Neuronal stem cell (in vitro differentiated cells): Measurements from ENCODE around the gene ODAD3.
A peak's percentile ranks its signal among the peaks of the same experiment; 100 is the strongest.
"Not testable (repeated sequence)": the region's sequence is repeated elsewhere in the genome, so short reads cannot be mapped to it uniquely, and the experiment has no call there.

ENCODE experiments used
- DNase-seq: peaks from one replicate; pipeline ENCODE4 v3.0.0-alpha.2; 2013; ENCODE audit warnings: low spot score
- H2AFZ ChIP-seq: one replicate; pipeline ENCODE4 v1.6.1; 2013; ENCODE audit warnings: mild to moderate bottlenecking, low read length, inconsistent platforms
- H2AK5ac ChIP-seq: 2 replicates; pipeline ENCODE4 v1.6.1; 2013; ENCODE audit warnings: low read depth, mild to moderate bottlenecking, inconsistent platforms, low read length, moderate library complexity, mixed read lengths
- H2BK120ac ChIP-seq: 2 replicates; pipeline ENCODE4 v1.6.1; 2013; ENCODE audit warnings: low read depth, mild to moderate bottlenecking, inconsistent platforms, low read length, moderate library complexity, mixed read lengths
- H2BK12ac ChIP-seq: one replicate; pipeline ENCODE4 v1.6.1; 2013; ENCODE audit warnings: low read length, inconsistent platforms
- H2BK15ac ChIP-seq: 2 replicates; pipeline ENCODE4 v1.6.1; 2013; ENCODE audit warnings: mild to moderate bottlenecking, low read length, inconsistent platforms, mixed read lengths
- H2BK5ac ChIP-seq: one replicate; pipeline ENCODE4 v1.6.1; 2013; ENCODE audit warnings: inconsistent platforms, mild to moderate bottlenecking, low read length, moderate library complexity
- H3K14ac ChIP-seq: one replicate; pipeline ENCODE4 v1.6.1; 2013; ENCODE audit warnings: low read length, inconsistent platforms
- H3K18ac ChIP-seq: 2 replicates; pipeline ENCODE4 v1.6.1; 2013; ENCODE audit warnings: low read length, inconsistent platforms
- H3K23ac ChIP-seq: 2 replicates; pipeline ENCODE4 v1.6.1; 2013; ENCODE audit warnings: low read depth, mild to moderate bottlenecking, mixed read lengths, low read length, inconsistent platforms; ENCODE audit not compliant: poor library complexity
- H3K27ac ChIP-seq: replicated peaks from 3 replicates; pipeline ENCODE4 v1.5.1; 2013; ENCODE audit warnings: low read length, inconsistent platforms
- H3K27me3 ChIP-seq, 3 experiments: 2 replicates each; pipeline ENCODE4 v1.6.1; 2013; ENCODE audit warnings: low read length in 3 of 3, mild to moderate bottlenecking in 2 of 3, inconsistent platforms in 1 of 3, low read depth in 1 of 3, mixed read lengths in 1 of 3, moderate library complexity in 1 of 3; ENCODE audit not compliant: control insufficient read depth in 3 of 3, insufficient read depth in 3 of 3
- H3K36me3 ChIP-seq, 2 donors: replicated peaks in 1 of 2; 2 replicates each; pipeline ENCODE4 v1.6.1; 2013; ENCODE audit warnings: low read length in 2 of 2; ENCODE audit not compliant: control insufficient read depth in 2 of 2, insufficient read depth in 2 of 2
- H3K4ac ChIP-seq: 2 replicates; pipeline ENCODE4 v1.6.1; 2013; ENCODE audit warnings: inconsistent platforms, mild to moderate bottlenecking, low read length, moderate library complexity
- H3K4me1 ChIP-seq, 2 donors: 1 replicate in 1 of 2; 2 replicates in 1 of 2; pipeline ENCODE4 v1.6.1; 2013; ENCODE audit warnings: low read length in 2 of 2, low read depth in 1 of 2; ENCODE audit not compliant: control insufficient read depth in 2 of 2, insufficient read depth in 1 of 2
- H3K4me2 ChIP-seq: one replicate; pipeline ENCODE4 v1.6.1; 2013; ENCODE audit warnings: mild to moderate bottlenecking, low read length, inconsistent platforms; ENCODE audit not compliant: insufficient read depth, poor library complexity, severe bottlenecking
- H3K4me3 ChIP-seq, 2 donors: 2 replicates each; pipeline ENCODE4 v1.5.1; 2013; ENCODE audit warnings: low read length in 2 of 2, mild to moderate bottlenecking in 2 of 2, inconsistent platforms in 1 of 2, moderate library complexity in 1 of 2
- H3K79me1 ChIP-seq: one replicate; pipeline ENCODE4 v1.6.1; 2013; ENCODE audit warnings: low read depth, mild to moderate bottlenecking, inconsistent platforms, low read length, moderate library complexity
- H3K9ac ChIP-seq: one replicate; pipeline ENCODE4 v1.6.1; 2013; ENCODE audit warnings: mild to moderate bottlenecking, low read depth, low read length, inconsistent platforms; ENCODE audit not compliant: poor library complexity
- H3K9me3 ChIP-seq, 2 donors: replicated peaks in 1 of 2; 2 replicates each; pipeline versions ENCODE3 to v1.6.1; 2013; ENCODE audit warnings: low read length in 2 of 2, mild to moderate bottlenecking in 2 of 2, inconsistent platforms in 1 of 2, low read depth in 1 of 2, mixed read lengths in 1 of 2, moderate library complexity in 1 of 2; ENCODE audit not compliant: control insufficient read depth in 2 of 2, insufficient read depth in 1 of 2
- H4K8ac ChIP-seq: one replicate; pipeline ENCODE4 v1.6.1; 2013; ENCODE audit warnings: low read depth, mild to moderate bottlenecking, inconsistent platforms, low read length, moderate library complexity
- H4K91ac ChIP-seq: one replicate; pipeline ENCODE4 v1.6.1; 2013; ENCODE audit warnings: low read length, low read depth, mild to moderate bottlenecking, inconsistent platforms; ENCODE audit not compliant: poor library complexity
- WGBS, 2 donors: extraction: QIAGEN DNeasy Blood & Tissue Kit; methylation state at CpG; one replicate each; pipeline ENCODE4 v1.1.7; 2013; ENCODE audit warnings: missing lambda C conversion rate in 2 of 2, mixed read lengths in 1 of 2; ENCODE audit not compliant: insufficient read length in 2 of 2, insufficient replicate concordance in 1 of 2; ENCODE audit errors: extremely low coverage in 2 of 2; 5-methylcytosine and 5-hydroxymethylcytosine counted together

ODAD3 gene

DNA sequence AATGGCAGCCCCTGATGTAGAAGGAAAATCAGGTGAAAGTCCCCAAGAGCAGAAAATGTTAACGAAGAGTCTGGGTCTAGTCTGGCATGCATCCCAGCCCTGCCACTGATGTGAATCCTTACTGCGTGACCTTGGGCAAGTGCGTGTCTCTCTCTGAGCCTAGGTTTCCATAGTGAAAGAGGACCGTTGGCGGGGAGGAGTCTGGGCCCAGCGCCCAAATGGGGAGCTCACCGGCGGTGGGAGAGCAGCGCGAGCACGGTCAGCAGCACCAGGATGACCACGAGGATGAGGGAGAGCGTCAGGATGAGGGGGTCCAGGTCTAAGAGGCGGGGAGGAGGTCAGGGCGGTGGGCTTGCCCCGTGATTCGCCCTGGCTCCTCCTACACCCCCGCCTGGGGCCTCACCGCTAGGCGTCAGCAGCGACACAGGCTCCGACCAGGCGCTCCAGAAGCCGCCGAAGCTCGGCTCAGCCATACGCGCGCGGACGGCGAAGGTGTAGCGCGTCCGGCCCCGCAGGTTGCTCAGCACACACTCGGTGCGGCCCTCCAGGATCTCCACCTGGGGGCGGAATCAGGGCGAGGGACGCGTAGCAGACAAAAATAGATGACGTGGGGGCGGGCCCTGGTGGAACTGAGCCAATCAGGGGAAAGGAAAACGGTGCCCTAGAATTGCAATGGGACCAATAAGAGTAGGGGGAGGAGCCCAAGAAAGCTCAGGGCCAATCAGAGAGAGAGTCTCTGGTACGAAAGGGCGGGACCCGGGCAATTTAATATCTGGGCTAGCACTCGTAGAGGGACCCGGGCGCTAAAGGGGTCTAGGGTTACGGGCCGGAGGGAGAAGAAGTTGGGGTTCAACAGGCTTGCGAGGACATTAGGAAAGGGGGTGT lies 54.0 kb downstream of the ODAD3 start:
- WGBS, 2 donors: no CpG with 5 or more reads among the region's 54 CpGs
- DNase-seq: peak; percentile 97
- Histone ChIP-seq H4K8ac (peak overlapping the region; percentile 45), H3K27ac (peak overlapping the region; percentile 89), H2AK5ac (peak overlapping the region; percentile 19), H3K27me3 (peaks cover 8 to 22% (median 8%) of the 10 kb centered on the region in 3 experiments), H3K4me1 (peaks cover 8 to 12% of the 10 kb centered on the region in 2 donors), H3K4me2 (peak overlapping the region; percentile 89), H3K14ac (peak overlapping the region; percentile 90), H2BK120ac (peak overlapping the region; percentile 94), H2BK5ac (peak overlapping the region; percentile 83), H4K91ac (no peak overlapping the region), H3K9ac (peak overlapping the region; percentile 92), H2AFZ (peak overlapping the region; percentile 87), H3K4me3 (peak overlapping the region; percentile 65 to 82), H3K23ac (peak overlapping the region; percentile 87), H3K9me3 (peaks cover 0 to 1% of the 10 kb centered on the region in 2 donors), H2BK15ac (peak overlapping the region; percentile 77), H3K79me1 (peaks cover 3% of the 10 kb centered on the region), H3K4ac (peak overlapping the region; percentile 92), H2BK12ac (no peak overlapping the region), H3K36me3 (peaks cover 0 to 15% of the 10 kb centered on the region in 2 donors), H3K18ac (peak overlapping the region; percentile 98)

DNA sequence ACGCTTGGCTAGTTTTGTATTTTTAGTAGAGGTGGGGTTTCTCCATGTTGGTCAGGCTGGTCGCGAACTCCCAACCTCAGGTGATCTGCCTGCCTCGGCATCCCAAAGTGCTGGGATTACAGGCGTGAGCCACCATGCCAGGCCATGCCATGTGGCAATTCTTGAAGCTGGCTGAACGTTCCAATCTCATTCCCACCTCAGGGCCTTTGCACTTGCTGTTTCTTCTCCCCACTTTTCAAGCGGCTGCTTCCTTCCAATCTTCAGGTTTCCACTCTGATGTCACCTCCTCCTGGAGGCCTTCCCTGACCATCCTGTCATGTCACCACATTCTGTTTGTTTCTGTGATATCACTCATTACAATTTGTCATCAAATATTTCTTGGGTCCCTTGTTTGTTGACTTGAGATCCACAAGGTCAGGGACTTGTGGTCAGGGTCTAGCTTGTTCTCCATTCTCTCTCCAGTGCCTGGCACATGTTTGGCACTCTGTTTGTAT lies 55.0 kb downstream of the ODAD3 start:
- no peak overlapping the region for H3K27ac ChIP-seq
- H3K4me3 ChIP-seq: no peak overlapping the region
- H3K79me1 ChIP-seq: peaks cover 3% of the 10 kb centered on the region
- no peak overlapping the region for H2BK120ac ChIP-seq
- peaks cover 14 to 20% of the 10 kb centered on the region in 2 donors for H3K4me1 ChIP-seq
- no peak overlapping the region for H3K9ac ChIP-seq
- no peak overlapping the region for H4K8ac ChIP-seq
- H3K23ac ChIP-seq: no peak overlapping the region
- peaks cover 0 to 1% of the 10 kb centered on the region in 2 donors for H3K9me3 ChIP-seq
- no peak overlapping the region for H4K91ac ChIP-seq
- H2AFZ ChIP-seq: no peak overlapping the region
- peaks cover 8 to 22% (median 8%) of the 10 kb centered on the region in 3 experiments for H3K27me3 ChIP-seq
- no peak for DNase-seq
- H3K4ac ChIP-seq: no peak overlapping the region
- peak overlapping the region; percentile 89 for H3K4me2 ChIP-seq
- no CpG with 5 or more reads among the region's 7 CpGs for WGBS, 2 donors
- H3K36me3 ChIP-seq: peaks cover 0 to 15% of the 10 kb centered on the region in 2 donors
- no peak overlapping the region for H3K14ac ChIP-seq
- H3K18ac ChIP-seq: no peak overlapping the region
- H2BK15ac ChIP-seq: no peak overlapping the region
- no peak overlapping the region for H2BK12ac ChIP-seq
- no peak overlapping the region for H2BK5ac ChIP-seq
- no peak overlapping the region for H2AK5ac ChIP-seq

DNA sequence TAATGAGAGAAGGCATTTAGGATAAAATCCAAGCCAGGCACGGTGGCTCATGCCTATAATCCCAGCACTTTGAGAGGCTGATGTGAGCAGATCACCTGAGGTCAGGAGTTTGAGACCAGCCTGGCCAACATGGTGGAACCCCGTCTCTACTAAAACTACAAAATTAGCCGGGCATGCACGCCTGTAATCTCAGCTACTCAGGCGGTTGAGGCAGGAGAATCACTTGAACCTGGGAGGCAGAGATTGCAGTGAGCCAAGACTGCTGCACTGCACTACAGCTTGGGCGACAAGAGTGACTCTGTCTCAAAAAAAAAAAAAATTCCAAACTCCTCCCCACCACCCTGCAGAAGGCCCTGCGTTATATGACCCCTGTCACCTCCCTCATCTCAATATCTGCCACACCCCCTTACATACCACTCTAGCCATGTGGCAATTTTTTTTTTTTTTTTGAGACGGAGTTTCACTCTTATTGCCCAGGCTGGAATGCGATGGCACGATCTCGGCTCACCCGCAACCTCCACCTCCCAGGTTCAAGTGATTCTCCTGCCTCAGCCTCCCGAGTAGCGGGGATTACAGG lies 55.6 kb downstream of the ODAD3 start:
- Histone ChIP-seq H3K36me3 (peaks cover 0 to 15% of the 10 kb centered on the region in 2 donors), H3K27me3 (peaks cover 8 to 22% (median 8%) of the 10 kb centered on the region in 3 experiments), H3K4me1 (peaks cover 14 to 19% of the 10 kb centered on the region in 2 donors)
- not testable (repeated sequence) for H2BK12ac ChIP-seq, H3K18ac ChIP-seq, H3K9ac ChIP-seq, H3K4me2 ChIP-seq, H2BK120ac ChIP-seq, H3K4me3 ChIP-seq, H3K27ac ChIP-seq, H2AFZ ChIP-seq, H2BK15ac ChIP-seq, H2BK5ac ChIP-seq, H3K79me1 ChIP-seq, H3K14ac ChIP-seq, H2AK5ac ChIP-seq, H4K8ac ChIP-seq, H4K91ac ChIP-seq, H3K4ac ChIP-seq, DNase-seq, H3K9me3 ChIP-seq, H3K23ac ChIP-seq
- no CpG with 5 or more reads among the region's 14 CpGs for WGBS, 2 donors
